Measurements from ENCODE around the gene ANXA6. TPM values are rescaled to one million over a fixed set of nuclear protein-coding genes. Genes with fewer than 3 reads are reported as not detected.
A peak's percentile ranks its signal among the peaks of the same experiment; 100 is the strongest.

Gene ANXA6
- total RNA-seq, 1 donor: 353 TPM

DNA sequence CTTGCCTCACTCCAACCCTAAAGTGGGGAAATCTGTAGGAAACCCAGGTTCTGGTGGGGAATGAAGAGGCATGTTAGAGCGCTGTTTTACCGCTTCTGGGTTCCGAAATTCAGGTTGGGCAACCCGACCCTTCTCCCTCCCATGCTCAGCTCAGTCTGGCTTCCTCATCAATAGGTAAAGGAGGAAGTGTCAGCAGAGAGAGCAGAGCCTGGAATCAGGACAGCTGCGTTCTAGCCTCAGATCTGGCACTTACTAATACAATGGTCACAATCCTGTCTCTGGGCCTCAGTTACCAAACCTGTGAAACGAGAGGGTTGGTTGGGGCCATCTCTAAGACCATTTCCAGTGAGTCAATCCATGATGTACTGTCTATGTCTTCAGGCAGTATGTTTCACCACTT lies 60.5 kb downstream of the ANXA6 start:
- Histone ChIP-seq H3K27me3 (ENCODE audit: insufficient read depth, low read length) (no peaks in the 10 kb centered on the region), H3K4me2 (ENCODE audit: insufficient read depth, low read length) (no peak overlapping the region), H3K27ac (ENCODE audit: low read depth, low read length) (no peak overlapping the region), H3K9me3 (ENCODE audit: low read depth, low read length) (no peaks in the 10 kb centered on the region), H3K79me2 (ENCODE audit: insufficient read depth, low read length) (no peaks in the 10 kb centered on the region), H3K36me3 (ENCODE audit: insufficient read depth, low read length) (peaks cover 17% of the 10 kb centered on the region), H4K20me1 (ENCODE audit: insufficient read depth, low read length) (peaks cover 4% of the 10 kb centered on the region), H3K4me3 (ENCODE audit: insufficient read depth, low read length) (no peak overlapping the region), H3K4me1 (ENCODE audit: insufficient read depth, low read length) (peaks cover 41% of the 10 kb centered on the region), H2AFZ (ENCODE audit: low read length) (no peak overlapping the region)
- no peak for TF ChIP-seq CTCF (IDR thresholded peaks at IDR 0.05; ENCODE audit: extremely low read depth, low read depth, low read length)
- no peak for DNase-seq (ENCODE audit: insufficient read length, low spot score, missing footprints)

GRCh38 chr5:151096001-151096373 lies 61.6 kb downstream of the ANXA6 start:
- Histone ChIP-seq H3K27ac (ENCODE audit: low read depth, low read length) (no peak overlapping the region), H2AFZ (ENCODE audit: low read length) (no peak overlapping the region), H3K4me1 (ENCODE audit: insufficient read depth, low read length) (peaks cover 43% of the 10 kb centered on the region), H3K4me2 (ENCODE audit: insufficient read depth, low read length) (no peak overlapping the region), H3K27me3 (ENCODE audit: insufficient read depth, low read length) (no peaks in the 10 kb centered on the region), H3K79me2 (ENCODE audit: insufficient read depth, low read length) (no peaks in the 10 kb centered on the region), H3K9me3 (ENCODE audit: low read depth, low read length) (no peaks in the 10 kb centered on the region), H4K20me1 (ENCODE audit: insufficient read depth, low read length) (no peaks in the 10 kb centered on the region), H3K4me3 (ENCODE audit: insufficient read depth, low read length) (no peak overlapping the region), H3K36me3 (ENCODE audit: insufficient read depth, low read length) (peaks cover 6% of the 10 kb centered on the region)
- no peak for DNase-seq (ENCODE audit: insufficient read length, low spot score, missing footprints)
- no peak for TF ChIP-seq CTCF (IDR thresholded peaks at IDR 0.05; ENCODE audit: extremely low read depth, low read depth, low read length)

- no peak for DNase-seq (ENCODE audit: insufficient read length, low spot score, missing footprints)
Measured at GRCh38 chr5:151095341-151096000, 62.1 kb downstream of the ANXA6 start.

DNA sequence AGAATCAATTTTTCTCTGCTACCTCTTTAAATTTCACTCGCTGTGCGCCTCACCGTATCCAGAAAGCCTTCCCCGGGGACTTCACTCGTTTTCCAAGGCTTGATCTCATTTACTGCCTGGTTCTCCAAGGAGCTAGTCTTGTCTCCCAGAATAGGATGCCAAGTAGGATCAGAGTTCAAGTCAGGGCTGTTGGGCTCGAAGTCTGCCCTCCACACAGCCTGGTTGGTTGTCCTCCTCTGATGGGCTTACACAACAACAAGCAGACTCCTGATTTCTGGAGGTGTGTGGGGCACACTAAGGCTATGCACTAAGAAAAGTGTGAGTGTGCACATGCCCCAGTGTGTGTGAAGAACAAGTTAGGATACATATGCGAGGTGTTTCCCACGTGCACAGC lies 62.7 kb downstream of the ANXA6 start:
- H3K36me3 ChIP-seq (ENCODE audit: insufficient read depth, low read length): no peaks in the 10 kb centered on the region
- peak overlapping the region; percentile 79 for H3K4me2 ChIP-seq (ENCODE audit: insufficient read depth, low read length)
- H3K27ac ChIP-seq (ENCODE audit: low read depth, low read length): peak overlapping the region; percentile 87
- H2AFZ ChIP-seq (ENCODE audit: low read length): no peak overlapping the region
- H3K4me1 ChIP-seq (ENCODE audit: insufficient read depth, low read length): peaks cover 43% of the 10 kb centered on the region
- H3K27me3 ChIP-seq (ENCODE audit: insufficient read depth, low read length): no peaks in the 10 kb centered on the region
- no peak overlapping the region for H3K4me3 ChIP-seq (ENCODE audit: insufficient read depth, low read length)
- no peak for TF ChIP-seq CTCF (IDR thresholded peaks at IDR 0.05; ENCODE audit: extremely low read depth, low read depth, low read length)
- no peak for DNase-seq (ENCODE audit: insufficient read length, low spot score, missing footprints)
- H3K9me3 ChIP-seq (ENCODE audit: low read depth, low read length): no peaks in the 10 kb centered on the region
- no peaks in the 10 kb centered on the region for H3K79me2 ChIP-seq (ENCODE audit: insufficient read depth, low read length)
- no peaks in the 10 kb centered on the region for H4K20me1 ChIP-seq (ENCODE audit: insufficient read depth, low read length)

More at GRCh38 chr5:151095341-151096000, 62.1 kb downstream of the ANXA6 start:
- Histone ChIP-seq H2AFZ (ENCODE audit: low read length) (no peak overlapping the region), H3K79me2 (ENCODE audit: insufficient read depth, low read length) (no peaks in the 10 kb centered on the region), H4K20me1 (ENCODE audit: insufficient read depth, low read length) (no peaks in the 10 kb centered on the region), H3K4me2 (ENCODE audit: insufficient read depth, low read length) (peak overlapping the region; percentile 79), H3K4me1 (ENCODE audit: insufficient read depth, low read length) (peaks cover 43% of the 10 kb centered on the region), H3K27ac (ENCODE audit: low read depth, low read length) (peak overlapping the region; percentile 87), H3K4me3 (ENCODE audit: insufficient read depth, low read length) (no peak overlapping the region), H3K36me3 (ENCODE audit: insufficient read depth, low read length) (peaks cover 3% of the 10 kb centered on the region), H3K9me3 (ENCODE audit: low read depth, low read length) (no peaks in the 10 kb centered on the region), H3K27me3 (ENCODE audit: insufficient read depth, low read length) (no peaks in the 10 kb centered on the region)
- no peak for TF ChIP-seq CTCF (IDR thresholded peaks at IDR 0.05; ENCODE audit: extremely low read depth, low read depth, low read length)
